ENCODE measurements around the gene APLP1.

Gene APLP1

GRCh38 chr19:35911173-35911572, 42.8 kb downstream of the APLP1 start:
- Histone ChIP-seq H3K27me3 (replicated peaks; ENCODE audit: insufficient read depth, low read length) (peaks cover 60% of the 10 kb centered on the region), H3K9ac (ENCODE audit: low read length) (no peak overlapping the region), H3K9me3 (replicated peaks; ENCODE audit: insufficient read depth, low read length) (no peaks in the 10 kb centered on the region), H3K36me3 (replicated peaks; ENCODE audit: insufficient read depth, low read length) (no peaks in the 10 kb centered on the region), H2AFZ (ENCODE audit: low read length) (no peak overlapping the region), H3K4me3 (ENCODE audit: low read length) (no peak overlapping the region), H3K27ac (ENCODE audit: low read length) (no peak overlapping the region), H3K4me1 (ENCODE audit: low read length) (no peaks in the 10 kb centered on the region; the same call in 1 of the 2 replicates), H3K4me2 (ENCODE audit: low read depth, low read length) (no peak overlapping the region), H4K20me1 (ENCODE audit: insufficient read depth, low read length) (no peaks in the 10 kb centered on the region), H3K9me2 (replicated peaks; ENCODE audit: insufficient read depth, low read length) (no peaks in the 10 kb centered on the region), H3K79me2 (ENCODE audit: low read length) (no peaks in the 10 kb centered on the region), H3F3A (ENCODE audit: insufficient read depth, low read length) (no peaks in the 10 kb centered on the region)
- no peak for TF ChIP-seq CTCF (IDR thresholded peaks at IDR 0.05; ENCODE audit: low read length)
- no peak for TF ChIP-seq EZH2 (optimal IDR thresholded peaks at IDR 0.05; ENCODE audit: low read depth, low read length)
- TF ChIP-seq EZH2phosphoT487 (IDR thresholded peaks at IDR 0.05; ENCODE audit: low read length) = no peak
- DNase-seq = no peak

DNA sequence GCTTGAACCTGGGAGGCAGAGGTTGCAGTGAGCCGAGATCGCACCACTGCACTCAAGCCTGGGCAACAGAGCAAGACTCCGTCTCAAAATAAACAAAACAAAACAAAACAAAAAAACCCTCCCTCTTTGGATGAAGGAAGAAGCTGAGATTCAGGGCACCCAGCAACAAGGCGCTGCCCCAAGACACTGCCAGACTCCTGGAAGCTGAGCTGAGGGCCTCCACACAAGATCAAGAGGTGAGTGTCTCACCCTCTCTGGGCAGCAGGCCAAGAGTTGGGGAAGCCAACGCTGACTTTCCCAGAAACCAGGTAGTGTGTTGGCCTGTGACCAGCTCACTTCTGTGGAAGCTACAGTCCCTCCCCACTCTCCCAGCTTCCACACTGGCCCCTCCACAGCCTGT, 43.4 kb downstream of the APLP1 start:
- H3K27ac ChIP-seq (ENCODE audit: low read length) = no peak overlapping the region
- no peak overlapping the region for H3K9ac ChIP-seq (ENCODE audit: low read length)
- peaks cover 61% of the 10 kb centered on the region for H3K27me3 ChIP-seq (replicated peaks; ENCODE audit: insufficient read depth, low read length)
- no peak overlapping the region for H3K4me2 ChIP-seq (ENCODE audit: low read depth, low read length)
- H3K36me3 ChIP-seq (replicated peaks; ENCODE audit: insufficient read depth, low read length) = no peaks in the 10 kb centered on the region
- H3K4me1 ChIP-seq (ENCODE audit: low read length) = no peaks in the 10 kb centered on the region; the same call in 1 of the 2 replicates
- H3F3A ChIP-seq (ENCODE audit: insufficient read depth, low read length) = no peaks in the 10 kb centered on the region
- H3K4me3 ChIP-seq (ENCODE audit: low read length) = no peak overlapping the region
- DNase-seq = no peak
- no peaks in the 10 kb centered on the region for H4K20me1 ChIP-seq (ENCODE audit: insufficient read depth, low read length)
- no peak overlapping the region for H2AFZ ChIP-seq (ENCODE audit: low read length)
- no peaks in the 10 kb centered on the region for H3K9me2 ChIP-seq (replicated peaks; ENCODE audit: insufficient read depth, low read length)
- H3K9me3 ChIP-seq (replicated peaks; ENCODE audit: insufficient read depth, low read length) = no peaks in the 10 kb centered on the region
- H3K79me2 ChIP-seq (ENCODE audit: low read length) = no peaks in the 10 kb centered on the region
- TF ChIP-seq EZH2phosphoT487 (IDR thresholded peaks at IDR 0.05; ENCODE audit: low read length) (no peak), CTCF (IDR thresholded peaks at IDR 0.05; ENCODE audit: low read length) (no peak), EZH2 (optimal IDR thresholded peaks at IDR 0.05; ENCODE audit: low read depth, low read length) (no peak)

GRCh38 chr19:35913589-35913988, 45.2 kb downstream of the APLP1 start:
- no peak overlapping the region for H3K4me2 ChIP-seq (ENCODE audit: low read depth, low read length)

More at GRCh38 chr19:35913589-35913988, 45.2 kb downstream of the APLP1 start:
- Histone ChIP-seq H3K4me3 (ENCODE audit: low read length) (no peak overlapping the region), H3F3A (ENCODE audit: insufficient read depth, low read length) (no peaks in the 10 kb centered on the region), H3K27ac (ENCODE audit: low read length) (no peak overlapping the region), H3K9ac (ENCODE audit: low read length) (no peak overlapping the region), H2AFZ (ENCODE audit: low read length) (no peak overlapping the region), H3K79me2 (ENCODE audit: low read length) (no peaks in the 10 kb centered on the region), H3K9me2 (replicated peaks; ENCODE audit: insufficient read depth, low read length) (no peaks in the 10 kb centered on the region), H3K36me3 (replicated peaks; ENCODE audit: insufficient read depth, low read length) (no peaks in the 10 kb centered on the region), H4K20me1 (ENCODE audit: insufficient read depth, low read length) (no peaks in the 10 kb centered on the region), H3K4me1 (ENCODE audit: low read length) (no peaks in the 10 kb centered on the region; the same call in 1 of the 2 replicates), H3K27me3 (replicated peaks; ENCODE audit: insufficient read depth, low read length) (peaks cover 60% of the 10 kb centered on the region), H3K9me3 (replicated peaks; ENCODE audit: insufficient read depth, low read length) (no peaks in the 10 kb centered on the region)
- no peak for TF ChIP-seq CTCF (IDR thresholded peaks at IDR 0.05; ENCODE audit: low read length)
- no peak for TF ChIP-seq EZH2phosphoT487 (IDR thresholded peaks at IDR 0.05; ENCODE audit: low read length)
- TF ChIP-seq EZH2 (optimal IDR thresholded peaks at IDR 0.05; ENCODE audit: low read depth, low read length) = no peak
- DNase-seq = no peak
